ENCODE data around the gene PTPDC1.

PTPDC1 gene

DNA sequence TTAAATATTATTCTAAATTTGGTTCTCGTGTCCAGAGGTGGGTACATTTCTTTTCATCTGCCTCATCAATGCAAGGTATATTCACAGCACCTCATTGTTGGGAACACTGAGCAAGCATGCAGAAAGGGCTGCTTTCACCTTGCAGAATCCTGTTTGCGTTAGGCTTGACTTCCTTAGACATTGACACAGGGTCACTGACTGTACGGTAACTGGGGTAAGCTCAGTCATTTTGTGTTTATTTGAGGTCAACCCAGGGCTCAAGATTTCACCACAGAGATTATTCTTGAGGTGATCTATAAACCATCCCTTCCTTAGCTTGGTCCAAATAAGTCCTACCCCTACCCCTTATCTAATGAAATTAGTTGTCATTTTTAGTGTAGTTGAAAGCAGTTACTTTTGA lies 1.7 kb upstream of the PTPDC1 start:
- H3K4me2 ChIP-seq (ENCODE audit: low read depth, low read length, poor library complexity, severe bottlenecking): no peak overlapping the region

GRCh38 chr9:94082956-94083355 lies 1.3 kb upstream of the PTPDC1 start:
- no peaks in the 10 kb centered on the region for H3K9me3 ChIP-seq (ENCODE audit: insufficient read depth, low read depth, low read length)
- no peaks in the 10 kb centered on the region for H3K4me1 ChIP-seq (ENCODE audit: insufficient read depth, low read length, poor library complexity, severe bottlenecking)
- no peak overlapping the region for H2AFZ ChIP-seq (ENCODE audit: low read length)
- H4K20me1 ChIP-seq (ENCODE audit: insufficient read depth, low read length, poor library complexity, severe bottlenecking): no peaks in the 10 kb centered on the region
- no peak overlapping the region for H3K4me3 ChIP-seq (ENCODE audit: low read length, poor library complexity, severe bottlenecking)
- TF ChIP-seq EZH2phosphoT487 (IDR thresholded peaks at IDR 0.05; ENCODE audit: borderline replicate concordance): no peak
- TF ChIP-seq, protein P1, sequence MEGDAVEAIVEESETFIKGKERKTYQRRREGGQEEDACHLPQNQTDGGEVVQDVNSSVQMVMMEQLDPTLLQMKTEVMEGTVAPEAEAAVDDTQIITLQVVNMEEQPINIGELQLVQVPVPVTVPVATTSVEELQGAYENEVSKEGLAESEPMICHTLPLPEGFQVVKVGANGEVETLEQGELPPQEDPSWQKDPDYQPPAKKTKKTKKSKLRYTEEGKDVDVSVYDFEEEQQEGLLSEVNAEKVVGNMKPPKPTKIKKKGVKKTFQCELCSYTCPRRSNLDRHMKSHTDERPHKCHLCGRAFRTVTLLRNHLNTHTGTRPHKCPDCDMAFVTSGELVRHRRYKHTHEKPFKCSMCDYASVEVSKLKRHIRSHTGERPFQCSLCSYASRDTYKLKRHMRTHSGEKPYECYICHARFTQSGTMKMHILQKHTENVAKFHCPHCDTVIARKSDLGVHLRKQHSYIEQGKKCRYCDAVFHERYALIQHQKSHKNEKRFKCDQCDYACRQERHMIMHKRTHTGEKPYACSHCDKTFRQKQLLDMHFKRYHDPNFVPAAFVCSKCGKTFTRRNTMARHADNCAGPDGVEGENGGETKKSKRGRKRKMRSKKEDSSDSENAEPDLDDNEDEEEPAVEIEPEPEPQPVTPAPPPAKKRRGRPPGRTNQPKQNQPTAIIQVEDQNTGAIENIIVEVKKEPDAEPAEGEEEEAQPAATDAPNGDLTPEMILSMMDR (conservative IDR thresholded peaks at IDR 0.05; ENCODE audit: low read length): no peak
- no peaks in the 10 kb centered on the region for H3K9me2 ChIP-seq (replicated peaks; ENCODE audit: low read depth, low read length)
- H3K27me3 ChIP-seq (ENCODE audit: insufficient read depth, low read length, poor library complexity, severe bottlenecking): no peaks in the 10 kb centered on the region
- H3F3A ChIP-seq (ENCODE audit: low read depth): no peaks in the 10 kb centered on the region
- H3K9ac ChIP-seq (ENCODE audit: low read depth, low read length, poor library complexity, severe bottlenecking): no peak overlapping the region
- H3K79me2 ChIP-seq (ENCODE audit: insufficient read depth, low read length): no peaks in the 10 kb centered on the region
- H3K36me3 ChIP-seq (ENCODE audit: insufficient read depth, low read length): no peaks in the 10 kb centered on the region
- no peak overlapping the region for H3K4me2 ChIP-seq (ENCODE audit: low read depth, low read length, poor library complexity, severe bottlenecking)

More for the DNA sequence above, 1.7 kb upstream of the PTPDC1 start:
- TF ChIP-seq EZH2phosphoT487 (IDR thresholded peaks at IDR 0.05; ENCODE audit: borderline replicate concordance): no peak
- TF ChIP-seq, protein P1 (conservative IDR thresholded peaks at IDR 0.05; ENCODE audit: low read length): no peak
- H3K4me1 ChIP-seq (ENCODE audit: insufficient read depth, low read length, poor library complexity, severe bottlenecking): no peaks in the 10 kb centered on the region
- no peaks in the 10 kb centered on the region for H4K20me1 ChIP-seq (ENCODE audit: insufficient read depth, low read length, poor library complexity, severe bottlenecking)
- H3K36me3 ChIP-seq (ENCODE audit: insufficient read depth, low read length): no peaks in the 10 kb centered on the region
- H3K4me3 ChIP-seq (ENCODE audit: low read length, poor library complexity, severe bottlenecking): no peak overlapping the region
- H3K9me2 ChIP-seq (replicated peaks; ENCODE audit: low read depth, low read length): no peaks in the 10 kb centered on the region
- H3F3A ChIP-seq (ENCODE audit: low read depth): no peaks in the 10 kb centered on the region
- no peak overlapping the region for H3K9ac ChIP-seq (ENCODE audit: low read depth, low read length, poor library complexity, severe bottlenecking)
- H3K9me3 ChIP-seq (ENCODE audit: insufficient read depth, low read depth, low read length): no peaks in the 10 kb centered on the region
- no peaks in the 10 kb centered on the region for H3K79me2 ChIP-seq (ENCODE audit: insufficient read depth, low read length)
- no peak overlapping the region for H2AFZ ChIP-seq (ENCODE audit: low read length)
- no peaks in the 10 kb centered on the region for H3K27me3 ChIP-seq (ENCODE audit: insufficient read depth, low read length, poor library complexity, severe bottlenecking)

DNA sequence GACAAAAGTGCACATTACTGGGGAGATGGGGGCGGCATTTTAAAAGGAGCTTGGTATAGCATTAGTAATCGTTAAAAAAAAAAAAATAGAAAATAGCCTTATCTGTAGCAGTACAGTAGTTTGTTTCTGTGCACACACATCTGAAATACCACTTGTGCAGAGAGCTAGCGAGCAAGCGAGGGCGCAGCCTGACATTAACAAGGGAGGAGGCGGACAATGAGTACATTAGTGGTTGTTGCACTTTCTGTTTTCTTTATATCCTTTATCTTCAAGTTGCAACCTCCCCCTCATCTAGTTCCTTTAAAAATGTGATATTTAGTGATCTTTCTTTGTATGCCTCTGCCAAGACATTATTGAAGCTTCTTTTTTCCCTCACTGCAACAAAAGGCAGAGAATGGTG lies 880 bp upstream of the PTPDC1 start:
- H3K79me2 ChIP-seq (ENCODE audit: insufficient read depth, low read length): no peaks in the 10 kb centered on the region
- H3K9ac ChIP-seq (ENCODE audit: low read depth, low read length, poor library complexity, severe bottlenecking): no peak overlapping the region
- no peak overlapping the region for H3K4me2 ChIP-seq (ENCODE audit: low read depth, low read length, poor library complexity, severe bottlenecking)
- H3K27me3 ChIP-seq (ENCODE audit: insufficient read depth, low read length, poor library complexity, severe bottlenecking): no peaks in the 10 kb centered on the region
- no peaks in the 10 kb centered on the region for H3K9me3 ChIP-seq (ENCODE audit: insufficient read depth, low read depth, low read length)
- no peaks in the 10 kb centered on the region for H3K36me3 ChIP-seq (ENCODE audit: insufficient read depth, low read length)
- H2AFZ ChIP-seq (ENCODE audit: low read length): no peak overlapping the region
- no peaks in the 10 kb centered on the region for H3F3A ChIP-seq (ENCODE audit: low read depth)
- no peak overlapping the region for H3K4me3 ChIP-seq (ENCODE audit: low read length, poor library complexity, severe bottlenecking)
- H4K20me1 ChIP-seq (ENCODE audit: insufficient read depth, low read length, poor library complexity, severe bottlenecking): no peaks in the 10 kb centered on the region
- H3K4me1 ChIP-seq (ENCODE audit: insufficient read depth, low read length, poor library complexity, severe bottlenecking): no peaks in the 10 kb centered on the region
- no peak for TF ChIP-seq EZH2phosphoT487 (IDR thresholded peaks at IDR 0.05; ENCODE audit: borderline replicate concordance)
- H3K9me2 ChIP-seq (replicated peaks; ENCODE audit: low read depth, low read length): no peaks in the 10 kb centered on the region

DNA sequence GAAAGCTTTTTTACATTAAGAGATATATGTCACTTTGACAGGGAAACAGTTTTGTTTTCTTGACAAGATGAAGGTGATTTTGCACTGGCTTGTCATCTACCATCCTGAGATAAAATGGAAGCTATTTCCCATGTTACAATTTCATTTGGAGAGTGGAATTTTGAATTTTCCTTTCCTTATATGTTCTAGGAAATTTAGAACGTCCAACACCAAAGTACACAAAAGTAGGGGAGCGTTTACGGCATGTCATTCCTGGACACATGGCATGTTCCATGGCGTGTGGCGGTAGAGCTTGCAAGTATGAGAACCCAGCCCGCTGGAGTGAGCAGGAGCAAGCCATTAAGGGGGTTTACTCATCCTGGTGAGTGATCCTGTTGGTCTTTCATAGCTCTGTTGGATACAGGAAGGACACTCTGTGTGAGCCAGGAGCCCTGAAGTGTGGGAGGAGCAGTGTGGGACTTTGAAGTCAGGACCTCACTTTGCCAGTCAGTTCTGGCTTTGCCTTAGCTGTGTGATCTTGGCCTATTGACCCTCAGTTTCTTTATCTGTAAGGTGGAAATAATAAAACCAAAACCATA lies 887 bp downstream of the PTPDC1 start:
- Histone ChIP-seq H3K36me3 (ENCODE audit: insufficient read depth, low read length) (no peaks in the 10 kb centered on the region), H3K9me3 (ENCODE audit: insufficient read depth, low read depth, low read length) (no peaks in the 10 kb centered on the region), H3K4me2 (ENCODE audit: low read depth, low read length, poor library complexity, severe bottlenecking) (no peak overlapping the region), H3K27me3 (ENCODE audit: insufficient read depth, low read length, poor library complexity, severe bottlenecking) (no peaks in the 10 kb centered on the region), H3K79me2 (ENCODE audit: insufficient read depth, low read length) (no peaks in the 10 kb centered on the region), H3K9ac (ENCODE audit: low read depth, low read length, poor library complexity, severe bottlenecking) (no peak overlapping the region), H3K4me3 (ENCODE audit: low read length, poor library complexity, severe bottlenecking) (no peak overlapping the region), H3K4me1 (ENCODE audit: insufficient read depth, low read length, poor library complexity, severe bottlenecking) (no peaks in the 10 kb centered on the region), H3K9me2 (replicated peaks; ENCODE audit: low read depth, low read length) (no peaks in the 10 kb centered on the region), H3F3A (ENCODE audit: low read depth) (no peaks in the 10 kb centered on the region), H4K20me1 (ENCODE audit: insufficient read depth, low read length, poor library complexity, severe bottlenecking) (no peaks in the 10 kb centered on the region), H2AFZ (ENCODE audit: low read length) (no peak overlapping the region)
- no peak for TF ChIP-seq EZH2phosphoT487 (IDR thresholded peaks at IDR 0.05; ENCODE audit: borderline replicate concordance)
- TF ChIP-seq, protein P1 (conservative IDR thresholded peaks at IDR 0.05; ENCODE audit: low read length): no peak

Data from Loucy (cell line).